ENCODE data around the gene CAMTA1. TPM values are rescaled to one million over a fixed set of nuclear protein-coding genes. Genes with fewer than 3 reads are reported as not detected.

Gene CAMTA1
- polyA plus RNA-seq, 1 of the 3 experiments (the other 2 are of a cell fraction), result 63.1 TPM

- no peak for TF ChIP-seq USF1 (IDR thresholded peaks at IDR 0.05; ENCODE audit: borderline replicate concordance, low read depth)
- TF ChIP-seq MAX (IDR thresholded peaks at IDR 0.05; ENCODE audit: low read depth), result no peak
- no peak for TF ChIP-seq FOXM1 (IDR thresholded peaks at IDR 0.05; ENCODE audit: low read depth)
- no peak for TF ChIP-seq RCOR1 (IDR thresholded peaks at IDR 0.05; ENCODE audit: low read length)
Observed at GRCh38 chr1:7438396-7438785, 653.1 kb downstream of the CAMTA1 start (continued).

- Histone ChIP-seq H3K9ac (no peak overlapping the region), H3K27me3 (ENCODE audit: insufficient read depth) (no peaks in the 10 kb centered on the region), H3K4me3 (ENCODE audit: low read depth in 2 of 2, low read length in 1 of 2) (no peak overlapping the region), H3K36me3 (replicated peaks in 1 of 2; ENCODE audit: control insufficient read depth in 1 of 2, insufficient read depth in 2 of 2, low read length in 1 of 2) (no peaks in the 10 kb centered on the region), H2AFZ (ENCODE audit: low read depth) (no peak overlapping the region), H3K9me3 (no peaks in the 10 kb centered on the region), H3F3A (replicated peaks; ENCODE audit: insufficient read depth) (no peaks in the 10 kb centered on the region), H3K9me2 (no peaks in the 10 kb centered on the region), H4K20me1 (ENCODE audit: insufficient read depth) (no peaks in the 10 kb centered on the region), H3K4me2 (no peak overlapping the region), H3K27ac (ENCODE audit: low read depth in 2 of 2, low read length in 1 of 2) (no peak overlapping the region), H3K4me1 (ENCODE audit: control insufficient read depth in 1 of 2, insufficient read depth in 2 of 2, low read depth in 1 of 2, low read length in 1 of 2) (peaks cover 0 to 20% of the 10 kb centered on the region in 2 experiments; a peak in 1 of 4 replicates), H3K79me2 (ENCODE audit: insufficient read depth) (no peaks in the 10 kb centered on the region)
- no peak for DNase-seq
- ChIA-PET CTCF (interaction anchor here (0.6 to 2.2 kb wide), 2 partner anchors 12 to 91 kb away, joined by 3 to 8 read pairs; no protein-coding TSS in a partner anchor), POLR2A (no interaction called here)
- WGBS (ENCODE audit: low lambda C conversion rate), result 79% methylated on average over 15 of the region's 22 CpGs
- TF ChIP-seq GABPA (IDR thresholded peaks at IDR 0.05; ENCODE audit: low read depth) (no peak), TAF1 (IDR thresholded peaks at IDR 0.05; ENCODE audit: borderline replicate concordance, low read depth, low read length) (no peak), GATA2 (CRISPR knock-in tag; IDR thresholded peaks at IDR 0.05) (no peak), YY1 (IDR thresholded peaks at IDR 0.05; ENCODE audit: low read depth) (no peak), MXI1 (IDR thresholded peaks at IDR 0.05; ENCODE audit: low read depth, low read length) (no peak), TEAD4 (IDR thresholded peaks at IDR 0.05; ENCODE audit: borderline replicate concordance, insufficient read depth) (no peak), CHD2 (IDR thresholded peaks at IDR 0.05; ENCODE audit: low read length, partially characterized antibody) (no peak), JUND (IDR thresholded peaks at IDR 0.05) (no peak), USF2 (IDR thresholded peaks at IDR 0.05; ENCODE audit: borderline replicate concordance, low read depth, low read length) (no peak)
Observed at GRCh38 chr1:7438921-7439655, 653.8 kb downstream of the CAMTA1 start.

GRCh38 chr1:7440154-7440553 is 654.9 kb downstream of the CAMTA1 start:
- DNase-seq, result no peak
- Histone ChIP-seq H3K79me2 (ENCODE audit: insufficient read depth) (no peaks in the 10 kb centered on the region), H3K9me2 (no peaks in the 10 kb centered on the region), H3K27ac (ENCODE audit: low read depth in 2 of 2, low read length in 1 of 2) (no peak overlapping the region), H3K9me3 (no peaks in the 10 kb centered on the region), H3K27me3 (ENCODE audit: insufficient read depth) (no peaks in the 10 kb centered on the region), H2AFZ (ENCODE audit: low read depth) (no peak overlapping the region), H4K20me1 (ENCODE audit: insufficient read depth) (no peaks in the 10 kb centered on the region), H3K4me1 (ENCODE audit: control insufficient read depth in 1 of 2, insufficient read depth in 2 of 2, low read depth in 1 of 2, low read length in 1 of 2) (peaks cover 0 to 19% of the 10 kb centered on the region in 2 experiments; a peak in 1 of 4 replicates), H3K36me3 (replicated peaks in 1 of 2; ENCODE audit: control insufficient read depth in 1 of 2, insufficient read depth in 2 of 2, low read length in 1 of 2) (no peaks in the 10 kb centered on the region), H3K9ac (no peak overlapping the region), H3F3A (replicated peaks; ENCODE audit: insufficient read depth) (no peaks in the 10 kb centered on the region), H3K4me2 (no peak overlapping the region), H3K4me3 (ENCODE audit: low read depth in 2 of 2, low read length in 1 of 2) (no peak overlapping the region)
- POLR2A ChIA-PET, result no interaction called here
- CTCF ChIA-PET, result interaction anchor here (1.0 to 2.2 kb wide), 2 partner anchors 11 to 18 kb away, joined by 3 to 8 read pairs; no protein-coding TSS in a partner anchor
- WGBS (ENCODE audit: low lambda C conversion rate), result 81% methylated on average over 7 of the region's 13 CpGs
- no peak for TF ChIP-seq ZBTB33 (IDR thresholded peaks at IDR 0.05; ENCODE audit: borderline replicate concordance, low read depth)
- no peak for TF ChIP-seq TAF1 (IDR thresholded peaks at IDR 0.05; ENCODE audit: borderline replicate concordance, low read depth, low read length)
- TF ChIP-seq FOXM1 (IDR thresholded peaks at IDR 0.05; ENCODE audit: low read depth), result no peak
- TF ChIP-seq SIN3A (IDR thresholded peaks at IDR 0.05; ENCODE audit: borderline replicate concordance, low read depth, low read length), result no peak
- TF ChIP-seq YY1 (IDR thresholded peaks at IDR 0.05; ENCODE audit: low read depth), result no peak
- no peak for TF ChIP-seq RAD21 (IDR thresholded peaks at IDR 0.05; ENCODE audit: low read length)
- TF ChIP-seq MEF2A (IDR thresholded peaks at IDR 0.05; ENCODE audit: borderline replicate concordance, low read depth), result no peak
- TF ChIP-seq IRF3 (IDR thresholded peaks at IDR 0.05; ENCODE audit: low read depth, low read length), result no peak
- no peak for TF ChIP-seq FOSL2 (IDR thresholded peaks at IDR 0.05; ENCODE audit: borderline replicate concordance, low read depth)
- no peak for TF ChIP-seq GABPA (IDR thresholded peaks at IDR 0.05; ENCODE audit: low read depth)
- no peak for TF ChIP-seq RFX5 (IDR thresholded peaks at IDR 0.05; ENCODE audit: low read length)
- no peak for TF ChIP-seq NFIC (IDR thresholded peaks at IDR 0.05; ENCODE audit: borderline replicate concordance)
- TF ChIP-seq GATA2 (CRISPR knock-in tag; IDR thresholded peaks at IDR 0.05), result no peak
